ENCODE results near the gene ARL2BP. TPM values are rescaled to one million over a fixed set of nuclear protein-coding genes. Genes with fewer than 3 reads are reported as not detected.
"Not testable (repeated sequence)": the region's sequence is repeated elsewhere in the genome, so short reads cannot be mapped to it uniquely, and the experiment has no call there.

The ARL2BP gene
- total RNA-seq: 36.2 TPM in 2 replicates

DNA sequence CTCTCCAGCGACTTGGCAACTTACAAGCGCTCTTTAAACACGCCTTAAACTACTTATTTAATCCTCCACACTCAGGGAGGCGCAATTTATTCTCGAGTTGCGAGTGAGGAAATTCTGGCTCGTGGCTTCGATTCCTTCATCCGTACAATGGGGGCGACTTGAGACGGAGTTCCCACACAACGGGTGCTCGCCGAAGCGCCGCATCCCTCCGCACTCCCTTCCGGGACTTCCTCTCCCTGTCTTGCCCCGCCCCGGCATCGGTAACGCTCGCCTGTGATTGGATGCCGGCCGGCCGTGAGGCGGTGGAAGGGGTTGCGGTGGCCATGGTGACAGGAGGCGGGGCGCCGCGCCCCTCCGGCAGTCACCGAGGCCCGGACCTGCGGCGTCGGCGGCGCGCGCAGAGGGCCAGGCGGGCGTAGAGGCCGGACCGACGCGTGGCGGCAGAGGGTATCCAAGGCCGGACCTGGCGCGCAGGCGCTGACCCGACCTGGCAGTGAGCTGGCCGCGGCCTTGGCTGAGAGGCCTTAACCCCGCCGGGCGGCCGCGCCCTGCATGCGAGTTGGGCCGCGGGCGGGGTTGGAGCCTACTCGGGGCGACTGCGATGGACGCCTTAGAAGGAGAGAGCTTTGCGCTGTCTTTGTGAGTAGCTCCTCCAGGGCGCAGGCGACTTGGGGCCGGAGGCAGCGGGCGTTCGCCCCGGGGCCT is at the start of gene ARL2BP:
TSS of gene ARL2BP (plus strand) at position 493 of the 705 bp plus-strand sequence. CDS start at position 602, 109 bp downstream.
- intact Hi-C loops (cut with micrococcal nuclease): loop anchor here (1.0 to 10.0 kb wide), 4 partner anchors 32 to 790 kb away; partner anchors contain the start of genes NUDT21, OGFOD1, PSME3IP1 and RSPRY1

DNA sequence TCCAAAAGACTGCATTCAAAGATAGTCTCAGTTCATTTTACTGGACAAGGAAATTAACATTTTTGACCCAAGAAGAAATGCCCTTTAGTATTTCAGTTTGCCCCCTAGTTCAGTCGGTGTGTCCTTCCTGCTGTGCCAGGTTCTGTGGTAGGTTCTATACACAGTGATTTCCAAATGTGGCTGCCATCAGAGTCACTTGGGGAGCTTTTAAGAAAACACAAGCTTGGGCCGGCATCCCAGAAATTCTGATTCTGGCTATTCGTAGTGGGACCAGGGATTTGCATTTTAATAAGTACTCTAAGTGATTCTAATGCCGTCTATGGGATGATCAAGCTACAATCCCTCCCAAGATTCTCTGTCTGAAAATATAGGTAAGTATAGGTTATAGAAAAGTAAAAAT is 48.8 kb upstream of the ARL2BP start:
- intact Hi-C loops (cut with micrococcal nuclease): no loop called here

DNA sequence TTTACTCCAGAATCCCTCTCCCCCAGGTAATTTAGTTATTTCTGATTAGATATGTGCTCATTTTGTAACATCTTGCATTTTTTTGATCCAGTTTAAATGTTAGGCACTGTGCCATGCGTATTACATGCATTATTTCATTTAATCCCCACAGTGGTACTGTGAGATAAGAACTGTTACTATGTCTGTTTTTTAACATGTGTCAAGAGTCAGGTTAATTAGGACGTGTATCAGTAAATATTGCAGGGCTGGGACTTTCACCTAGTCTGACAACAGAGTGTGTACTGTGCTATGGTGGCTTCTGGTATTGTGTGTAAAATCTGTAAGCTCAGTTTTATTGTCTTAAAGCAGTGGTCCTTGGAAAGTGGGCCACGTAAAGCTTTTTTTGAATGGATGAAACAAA is 48.3 kb upstream of the ARL2BP start:
- intact Hi-C loops (cut with micrococcal nuclease): no loop called here

DNA sequence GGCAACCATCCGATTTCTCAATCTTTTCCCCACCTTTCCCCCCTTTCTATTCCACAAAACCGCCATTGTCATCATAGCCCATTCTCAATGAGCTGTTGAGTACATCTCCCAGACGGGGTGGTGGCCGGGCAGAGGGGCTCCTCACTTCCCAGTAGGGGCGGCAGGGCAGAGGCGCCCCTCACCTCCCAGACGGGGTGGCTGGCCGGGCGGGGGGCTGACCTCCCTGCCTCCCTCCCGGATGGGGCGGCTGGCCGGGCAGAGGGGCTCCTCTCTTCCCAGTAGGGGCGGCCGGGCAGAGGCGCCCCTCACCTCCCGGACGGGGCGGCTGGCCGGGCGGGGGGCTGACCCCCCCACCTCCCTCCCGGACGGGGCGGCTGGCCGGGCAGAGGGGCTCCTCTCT is 44.7 kb upstream of the ARL2BP start:
- intact Hi-C loops (cut with micrococcal nuclease): not testable (repeated sequence)

DNA sequence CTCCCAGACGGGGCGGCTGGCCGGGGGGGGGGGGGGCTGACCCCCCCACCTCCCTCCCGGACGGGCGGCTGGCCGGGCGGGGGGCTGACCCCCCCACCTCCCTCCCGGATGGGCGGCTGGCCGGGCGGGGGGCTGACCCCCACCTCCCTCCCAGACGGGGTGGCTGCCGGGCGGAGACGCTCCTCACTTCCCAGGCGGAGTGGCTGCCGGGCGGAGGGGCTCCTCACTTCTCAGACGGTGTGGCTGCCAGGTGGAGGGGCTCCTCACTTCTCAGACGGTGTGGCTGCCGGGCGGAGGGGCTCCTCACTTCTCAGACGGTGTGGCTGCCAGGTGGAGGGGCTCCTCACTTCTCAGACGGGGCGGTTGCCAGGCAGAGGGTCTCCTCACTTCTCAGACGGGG is 44.1 kb upstream of the ARL2BP start:
- intact Hi-C loops (cut with micrococcal nuclease): not testable (repeated sequence)

DNA sequence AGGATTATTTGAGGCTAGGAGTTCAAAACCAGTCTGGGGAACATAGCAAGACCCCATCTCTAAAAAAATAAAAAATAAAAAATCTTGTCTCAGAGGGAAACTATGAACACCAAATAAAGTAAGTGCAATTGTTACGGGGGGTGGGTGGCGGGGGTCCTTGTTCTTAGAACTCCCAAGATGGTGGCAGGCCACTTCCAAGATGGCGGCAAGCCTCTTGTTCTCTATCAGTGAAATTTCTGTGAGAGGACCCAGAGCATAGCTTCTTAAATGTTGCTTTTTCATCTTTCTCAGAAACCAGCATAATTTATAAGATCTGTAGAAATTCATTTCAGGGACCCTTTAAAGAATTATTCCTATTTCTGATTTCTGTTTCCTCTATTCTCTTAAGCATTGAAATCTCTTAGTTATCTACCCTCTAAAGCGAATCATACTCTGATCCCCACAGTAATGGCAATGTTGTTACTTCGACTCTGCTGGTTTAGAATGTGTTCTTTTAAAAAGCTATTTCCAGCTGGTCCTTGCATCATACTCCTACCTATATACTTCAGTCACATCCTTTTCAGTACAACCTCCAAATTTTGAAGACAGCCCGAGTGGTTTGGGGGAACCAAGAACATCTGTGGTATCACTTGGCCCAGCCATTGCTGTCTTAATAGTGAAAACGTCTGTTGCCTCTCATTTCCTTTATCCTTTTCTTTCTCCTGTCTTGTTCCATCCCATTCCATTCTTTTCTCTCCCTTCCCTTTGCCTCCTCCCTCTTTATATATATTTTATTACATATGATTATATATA is 42.8 kb upstream of the ARL2BP start:
- intact Hi-C loops (cut with micrococcal nuclease): no loop called here

DNA sequence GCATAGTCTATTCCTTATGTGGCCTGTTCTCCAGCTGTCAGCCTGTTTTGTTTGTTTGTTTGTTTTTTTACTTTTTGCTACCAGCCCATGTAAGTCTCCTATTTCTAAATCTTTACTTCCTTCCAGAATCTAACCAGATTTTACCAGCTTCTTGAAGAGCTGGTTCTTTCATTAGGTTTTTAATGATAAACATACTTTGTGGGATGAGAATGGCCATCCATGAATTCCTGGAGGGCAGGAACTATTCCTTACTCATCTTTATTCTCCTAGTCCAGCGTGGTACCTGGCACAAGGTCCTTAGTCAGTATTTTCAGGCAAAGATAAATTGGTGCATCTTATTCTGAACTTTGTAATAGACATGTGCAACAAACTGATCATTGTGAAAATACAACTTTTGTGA is 41.6 kb upstream of the ARL2BP start:
- intact Hi-C loops (cut with micrococcal nuclease): no loop called here

DNA sequence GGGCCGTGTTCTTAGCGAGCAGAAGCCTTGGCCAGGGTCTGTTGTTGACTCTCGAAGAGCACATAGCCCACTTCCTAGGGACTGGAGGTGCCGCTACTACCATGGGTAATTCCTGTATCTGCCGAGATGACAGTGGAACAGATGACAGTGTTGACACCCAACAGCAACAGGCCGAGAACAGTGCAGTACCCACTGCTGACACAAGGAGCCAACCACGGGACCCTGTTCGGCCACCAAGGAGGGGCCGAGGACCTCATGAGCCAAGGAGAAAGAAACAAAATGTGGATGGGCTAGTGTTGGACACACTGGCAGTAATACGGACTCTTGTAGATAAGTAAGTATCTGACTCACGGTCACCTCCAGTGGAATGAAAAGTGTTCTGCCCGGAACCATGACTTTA is 40.4 kb upstream of the ARL2BP start:
- intact Hi-C loops (cut with micrococcal nuclease): no loop called here

DNA sequence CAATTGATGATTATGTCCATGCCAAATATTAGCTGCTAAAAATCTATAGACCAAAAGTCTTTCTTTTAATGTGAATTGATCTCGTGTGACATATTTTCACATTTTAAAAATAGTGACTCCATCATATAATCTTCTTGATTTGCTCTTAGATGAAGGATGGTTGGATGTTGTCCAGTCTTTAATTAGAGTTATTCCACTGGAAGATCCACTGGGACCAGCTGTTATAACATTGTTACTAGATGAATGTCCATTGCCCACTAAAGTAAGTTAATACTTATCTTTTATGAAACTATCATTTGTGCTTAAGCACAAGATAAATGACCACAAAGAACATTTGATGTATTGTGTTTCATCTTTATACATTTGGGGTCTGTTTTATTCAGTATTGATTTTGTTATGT is 36.1 kb upstream of the ARL2BP start:
- intact Hi-C loops (cut with micrococcal nuclease): no loop called here

DNA sequence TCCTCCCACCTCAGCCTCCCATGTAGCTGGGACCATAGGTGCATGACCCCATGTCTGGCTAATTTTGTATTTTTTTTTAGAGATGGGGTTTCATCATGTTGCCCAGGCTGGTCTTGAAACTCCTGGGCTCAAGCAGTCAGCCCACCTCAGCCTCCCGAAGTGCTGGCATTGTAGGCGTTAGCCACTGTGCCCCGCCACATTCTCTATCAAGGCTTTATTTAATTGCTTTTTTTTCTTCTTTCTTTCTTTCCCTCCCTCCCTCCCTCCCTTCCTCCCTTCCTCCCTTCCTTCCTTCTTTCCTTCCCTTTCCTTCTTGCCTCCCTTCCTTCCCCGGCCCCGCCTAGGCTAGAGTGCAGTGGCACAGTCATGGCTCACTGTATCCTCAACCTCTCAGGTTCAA is 35.3 kb upstream of the ARL2BP start:
- intact Hi-C loops (cut with micrococcal nuclease): no loop called here

DNA sequence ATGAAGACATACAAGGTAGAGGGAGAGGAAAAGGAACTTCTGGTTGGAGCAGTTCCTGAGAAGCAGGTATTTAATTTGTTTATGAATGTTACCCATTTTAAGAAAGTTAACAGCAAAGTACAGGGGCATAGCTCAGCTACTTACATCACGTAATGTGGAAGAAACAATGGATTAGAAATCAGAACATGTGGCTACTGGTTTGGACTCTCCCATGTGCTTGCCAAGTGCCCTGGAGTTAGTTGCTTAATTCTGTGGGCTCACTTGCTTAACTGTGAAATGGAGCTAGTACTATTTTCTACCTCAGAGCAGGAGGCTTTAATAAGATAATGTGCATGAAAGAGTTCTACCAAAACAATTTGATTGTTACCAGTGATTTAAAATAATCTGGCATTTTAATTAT is 31.6 kb upstream of the ARL2BP start:
- intact Hi-C loops (cut with micrococcal nuclease): no loop called here

DNA sequence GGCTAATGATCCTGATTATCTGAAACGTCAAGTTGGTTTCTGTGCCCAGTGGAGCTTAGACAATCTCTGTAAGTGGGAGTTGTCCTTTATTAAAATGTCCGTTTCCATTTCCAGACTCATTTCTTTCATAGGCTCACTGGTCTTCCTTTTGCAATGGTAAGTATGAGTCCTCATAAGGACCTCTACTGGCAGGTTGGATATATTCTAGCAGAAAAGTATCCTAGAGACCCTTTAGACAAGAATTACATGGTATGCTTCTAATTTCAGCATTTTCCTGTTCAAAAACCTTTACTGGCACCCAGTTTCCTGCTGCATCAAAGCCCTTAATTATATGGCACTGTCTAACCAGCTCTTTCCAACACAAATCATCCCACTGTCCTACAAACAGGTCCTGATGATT is 28.1 kb upstream of the ARL2BP start:
- intact Hi-C loops (cut with micrococcal nuclease): no loop called here

DNA sequence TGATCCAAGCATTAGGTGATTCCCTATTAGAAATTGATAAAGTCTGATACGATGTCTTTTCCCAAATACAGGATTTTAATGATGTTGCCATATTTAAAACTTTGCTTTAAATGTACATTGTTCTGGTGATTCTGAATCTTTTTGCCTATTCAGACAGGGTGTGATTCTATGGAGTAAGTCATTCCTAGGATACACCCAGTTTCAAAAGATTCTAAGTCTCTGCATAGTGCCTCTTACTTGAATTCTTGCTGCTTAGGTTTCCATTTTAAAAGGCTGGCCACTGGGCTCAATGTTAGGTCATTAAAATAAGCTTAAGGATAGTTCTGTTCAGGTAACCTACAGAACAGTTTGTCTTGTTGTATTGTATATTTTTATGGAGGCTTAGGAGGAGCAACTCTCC is 22.0 kb upstream of the ARL2BP start:
- intact Hi-C loops (cut with micrococcal nuclease): no loop called here

DNA sequence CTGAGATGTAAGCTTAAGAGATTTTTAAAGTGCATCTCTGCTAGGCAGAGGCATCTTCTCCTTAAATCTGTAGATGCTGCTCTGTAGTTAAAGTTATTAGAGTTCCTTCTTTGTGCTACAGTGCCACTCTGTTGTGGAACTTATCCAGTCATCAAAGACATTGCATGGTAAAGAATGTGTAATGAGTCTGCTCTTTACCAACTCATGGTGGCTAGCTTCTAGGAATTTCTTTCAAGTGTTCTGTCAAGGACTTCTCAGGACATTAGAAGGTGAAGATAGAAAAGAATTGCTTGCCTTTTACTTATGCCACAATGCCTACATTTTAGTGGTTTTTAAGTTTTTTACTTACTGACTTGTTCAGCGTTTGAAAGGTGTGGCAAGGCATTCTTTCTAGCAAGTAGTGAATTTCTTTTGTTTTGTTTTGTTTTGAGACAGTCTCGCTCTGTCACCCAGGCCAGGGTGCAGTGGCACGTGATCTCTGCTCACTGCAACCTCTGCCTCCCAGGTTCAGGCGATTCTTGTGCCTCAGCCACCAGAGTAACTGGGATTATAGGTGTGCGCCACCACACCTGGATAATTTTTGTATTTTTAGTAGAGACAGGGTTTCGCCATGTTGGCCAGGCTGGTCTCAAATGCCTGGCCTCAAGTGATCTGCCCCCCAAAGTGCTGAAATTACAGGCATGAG is 20.3 kb upstream of the ARL2BP start:
- intact Hi-C loops (cut with micrococcal nuclease): no loop called here

DNA sequence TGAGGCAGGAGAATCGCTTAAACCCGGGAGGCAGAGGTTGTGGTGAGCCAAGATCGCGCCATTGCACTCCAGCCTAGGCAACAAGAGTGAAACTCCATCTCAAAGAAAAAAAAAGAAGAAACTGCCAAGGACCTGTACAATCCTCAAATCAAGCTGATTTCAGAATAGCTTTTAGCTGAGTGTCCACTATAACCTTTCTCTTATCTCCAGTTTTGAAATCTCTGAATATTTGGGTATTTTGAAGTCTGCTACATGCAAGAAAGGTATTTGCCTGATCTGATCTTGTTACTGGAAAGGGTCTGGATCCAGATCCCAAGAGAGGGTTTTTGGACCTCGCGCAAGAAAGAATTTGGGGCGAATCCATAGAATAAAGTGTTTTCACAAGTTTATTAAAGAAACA is 19.1 kb upstream of the ARL2BP start:
- intact Hi-C loops (cut with micrococcal nuclease): no loop called here

DNA sequence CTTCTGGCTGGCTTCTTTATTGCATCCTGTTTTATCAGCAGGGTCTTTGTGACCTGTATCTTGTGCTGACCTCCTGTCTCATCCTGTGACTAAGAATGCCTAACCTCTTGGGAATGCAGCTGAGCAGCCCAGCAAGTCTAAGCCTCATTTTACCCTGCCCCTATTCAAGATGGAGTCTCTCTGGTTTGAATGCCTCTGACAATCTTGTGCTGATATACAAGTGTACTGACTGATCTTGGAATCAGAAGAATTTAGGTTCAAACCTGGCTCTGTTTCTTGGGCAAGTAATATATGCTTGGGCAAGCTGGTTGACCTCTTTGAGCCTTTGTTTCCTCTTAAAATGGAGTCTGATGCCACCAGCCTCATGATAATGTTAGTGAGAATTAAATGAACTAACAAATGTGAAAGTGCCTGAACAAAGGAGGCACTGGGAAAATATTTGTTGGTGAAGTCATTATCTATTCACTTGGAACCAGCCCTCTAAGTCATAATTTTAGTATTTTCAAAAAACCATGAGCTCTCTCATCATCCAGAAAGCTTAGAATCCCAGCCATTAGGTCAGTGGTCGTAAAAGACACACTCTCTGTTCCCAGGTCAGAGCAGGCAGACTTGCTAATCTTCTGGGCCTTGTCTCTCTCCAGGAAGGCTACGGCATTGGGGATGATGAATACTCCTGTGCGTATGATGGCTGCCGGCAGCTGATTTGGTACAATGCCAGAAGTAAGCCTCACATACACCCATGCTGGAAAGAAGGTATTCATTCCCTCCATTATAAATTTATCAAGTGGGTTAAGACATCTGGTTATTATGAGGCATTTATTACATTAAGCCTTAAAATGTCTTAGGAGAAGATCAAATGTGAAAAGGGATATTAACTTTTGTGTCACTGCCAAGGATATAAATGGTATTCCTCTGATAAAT is 18.1 kb upstream of the ARL2BP start:
- intact Hi-C loops (cut with micrococcal nuclease): no loop called here

DNA sequence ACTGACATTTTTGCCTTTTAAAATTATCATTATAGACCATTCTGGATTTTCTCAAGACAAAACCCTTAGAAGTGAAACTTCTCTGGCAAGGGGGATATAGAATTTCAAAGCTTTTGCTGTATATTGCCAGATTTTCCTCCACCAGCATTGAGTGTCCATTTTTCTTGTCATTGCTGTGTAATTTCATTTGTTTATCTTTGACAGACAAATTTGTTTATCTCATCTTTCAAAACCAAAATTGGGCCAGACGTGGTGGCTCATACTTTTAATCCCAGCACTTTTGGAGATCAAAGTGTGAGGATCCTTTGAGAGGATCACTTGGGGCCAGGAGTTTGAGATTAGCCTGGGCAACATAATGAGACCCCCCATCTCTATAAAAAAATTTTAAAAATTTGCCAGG is 16.0 kb upstream of the ARL2BP start:
- intact Hi-C loops (cut with micrococcal nuclease): no loop called here

DNA sequence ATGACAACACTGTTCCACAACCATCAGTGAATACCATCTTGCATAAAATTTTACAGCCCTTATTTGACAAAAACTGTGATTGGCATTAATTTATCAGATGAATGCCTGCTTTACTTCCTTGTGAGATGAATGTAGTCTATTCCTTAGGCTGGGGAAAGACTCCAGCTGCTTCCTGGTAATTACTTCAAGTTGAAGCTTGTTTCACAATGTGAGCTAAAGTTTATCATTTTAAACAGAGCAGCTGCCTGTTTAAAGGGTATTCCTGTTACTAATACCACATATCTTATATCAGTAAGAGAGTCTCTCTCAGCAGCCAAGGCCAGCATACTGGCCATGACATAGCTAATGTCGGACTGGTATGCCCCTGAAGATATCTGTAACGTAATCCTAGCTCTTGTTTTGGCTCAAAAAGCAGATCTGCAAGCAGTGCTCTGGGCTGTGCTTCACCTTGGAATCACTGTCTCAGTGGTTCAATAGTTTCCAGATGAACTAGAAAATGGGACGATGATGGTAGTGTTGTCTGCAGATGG is 13.2 kb upstream of the ARL2BP start:
- intact Hi-C loops (cut with micrococcal nuclease): no loop called here

DNA sequence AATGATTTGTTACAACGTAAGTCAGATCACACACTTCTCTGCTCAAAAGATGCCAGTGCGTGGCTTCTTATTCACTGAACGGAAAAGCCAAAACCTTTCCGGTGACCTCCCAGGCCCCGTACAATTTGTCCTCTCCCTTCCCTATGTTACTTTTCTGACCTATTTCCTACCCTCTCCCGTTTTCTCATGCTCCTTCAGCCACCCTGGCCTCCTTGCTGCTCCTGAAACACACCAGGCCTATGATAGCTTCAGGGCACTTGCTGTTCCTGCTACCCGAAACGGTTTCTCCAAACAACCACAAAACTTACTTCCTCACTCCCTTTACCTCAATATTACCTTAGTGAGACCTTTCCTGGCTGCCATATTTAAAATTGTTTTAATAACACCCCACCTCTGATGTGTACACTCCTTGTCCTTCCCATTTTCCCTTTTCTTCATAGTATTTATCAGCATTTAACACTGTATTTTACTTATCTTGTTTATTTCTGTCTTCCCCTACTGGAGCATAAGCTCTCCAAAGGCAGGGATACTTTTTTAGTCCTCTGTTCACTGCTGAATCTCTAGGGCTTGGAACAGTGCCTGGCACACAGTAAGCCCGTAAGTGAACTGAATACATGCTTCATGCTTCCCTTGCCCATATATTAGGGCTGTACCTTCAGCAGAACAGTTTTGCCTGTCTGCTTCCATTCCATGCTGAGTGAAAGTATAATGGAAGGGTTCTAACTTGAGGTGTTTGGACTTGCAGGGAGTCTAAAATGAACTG is 10.9 kb upstream of the ARL2BP start:
- intact Hi-C loops (cut with micrococcal nuclease): no loop called here

DNA sequence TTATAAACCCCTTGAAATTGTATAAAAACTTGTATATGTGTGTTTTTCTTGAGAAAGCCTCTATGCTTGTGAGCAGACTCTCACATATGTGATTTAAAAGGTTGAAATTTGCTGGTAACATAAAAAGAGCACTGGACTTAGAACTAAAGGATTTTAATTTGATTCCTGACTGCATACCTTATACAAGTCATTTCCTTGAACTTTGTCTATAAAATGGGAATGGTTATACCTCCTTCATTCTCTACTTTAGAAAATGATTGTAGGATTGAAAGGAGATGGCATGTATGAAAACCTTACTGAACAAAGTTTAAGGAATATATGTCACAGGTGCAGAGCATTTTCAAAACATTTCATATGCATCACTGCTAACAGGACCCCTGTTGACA is 10.4 kb upstream of the ARL2BP start:
- intact Hi-C loops (cut with micrococcal nuclease): no loop called here
